ENCODE measurements around the gene AP5B1.
A peak's percentile ranks its signal among the peaks of the same experiment; 100 is the strongest.

The AP5B1 gene

GRCh38 chr11:65785319-65786007 lies 4.7 kb upstream of the AP5B1 start:
- TF ChIP-seq, protein P1, sequence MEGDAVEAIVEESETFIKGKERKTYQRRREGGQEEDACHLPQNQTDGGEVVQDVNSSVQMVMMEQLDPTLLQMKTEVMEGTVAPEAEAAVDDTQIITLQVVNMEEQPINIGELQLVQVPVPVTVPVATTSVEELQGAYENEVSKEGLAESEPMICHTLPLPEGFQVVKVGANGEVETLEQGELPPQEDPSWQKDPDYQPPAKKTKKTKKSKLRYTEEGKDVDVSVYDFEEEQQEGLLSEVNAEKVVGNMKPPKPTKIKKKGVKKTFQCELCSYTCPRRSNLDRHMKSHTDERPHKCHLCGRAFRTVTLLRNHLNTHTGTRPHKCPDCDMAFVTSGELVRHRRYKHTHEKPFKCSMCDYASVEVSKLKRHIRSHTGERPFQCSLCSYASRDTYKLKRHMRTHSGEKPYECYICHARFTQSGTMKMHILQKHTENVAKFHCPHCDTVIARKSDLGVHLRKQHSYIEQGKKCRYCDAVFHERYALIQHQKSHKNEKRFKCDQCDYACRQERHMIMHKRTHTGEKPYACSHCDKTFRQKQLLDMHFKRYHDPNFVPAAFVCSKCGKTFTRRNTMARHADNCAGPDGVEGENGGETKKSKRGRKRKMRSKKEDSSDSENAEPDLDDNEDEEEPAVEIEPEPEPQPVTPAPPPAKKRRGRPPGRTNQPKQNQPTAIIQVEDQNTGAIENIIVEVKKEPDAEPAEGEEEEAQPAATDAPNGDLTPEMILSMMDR (IDR thresholded peaks at IDR 0.05; ENCODE audit: control insufficient read depth, extremely low read depth, insufficient read depth) = no peak
- H3K4me3 ChIP-seq (ENCODE audit: low read depth, low read length) = no peak overlapping the region
- DNase-seq (ENCODE audit: low read depth) = no peak

DNA sequence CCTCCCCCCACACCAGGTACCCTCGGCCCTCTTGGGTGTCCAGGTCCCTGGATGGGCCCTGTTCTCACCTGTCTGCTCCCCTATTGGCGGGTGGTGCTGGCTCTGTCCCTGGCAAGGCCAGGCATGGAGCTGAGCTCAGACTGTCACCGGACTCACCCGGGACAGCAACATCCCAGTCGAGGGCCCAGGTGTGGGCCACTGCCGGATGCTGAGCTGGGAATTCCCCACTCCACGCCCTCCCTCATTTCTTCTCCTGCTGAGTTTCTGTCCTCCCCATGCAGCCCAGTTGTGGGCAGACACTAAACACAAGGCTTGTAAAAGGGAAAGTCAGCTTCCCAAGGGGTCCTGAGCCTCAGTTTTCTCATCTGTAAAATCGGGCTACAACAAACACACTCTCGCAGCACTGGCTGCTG lies 2.0 kb upstream of the AP5B1 start:
- DNase-seq (ENCODE audit: low read depth) = no peak

DNA sequence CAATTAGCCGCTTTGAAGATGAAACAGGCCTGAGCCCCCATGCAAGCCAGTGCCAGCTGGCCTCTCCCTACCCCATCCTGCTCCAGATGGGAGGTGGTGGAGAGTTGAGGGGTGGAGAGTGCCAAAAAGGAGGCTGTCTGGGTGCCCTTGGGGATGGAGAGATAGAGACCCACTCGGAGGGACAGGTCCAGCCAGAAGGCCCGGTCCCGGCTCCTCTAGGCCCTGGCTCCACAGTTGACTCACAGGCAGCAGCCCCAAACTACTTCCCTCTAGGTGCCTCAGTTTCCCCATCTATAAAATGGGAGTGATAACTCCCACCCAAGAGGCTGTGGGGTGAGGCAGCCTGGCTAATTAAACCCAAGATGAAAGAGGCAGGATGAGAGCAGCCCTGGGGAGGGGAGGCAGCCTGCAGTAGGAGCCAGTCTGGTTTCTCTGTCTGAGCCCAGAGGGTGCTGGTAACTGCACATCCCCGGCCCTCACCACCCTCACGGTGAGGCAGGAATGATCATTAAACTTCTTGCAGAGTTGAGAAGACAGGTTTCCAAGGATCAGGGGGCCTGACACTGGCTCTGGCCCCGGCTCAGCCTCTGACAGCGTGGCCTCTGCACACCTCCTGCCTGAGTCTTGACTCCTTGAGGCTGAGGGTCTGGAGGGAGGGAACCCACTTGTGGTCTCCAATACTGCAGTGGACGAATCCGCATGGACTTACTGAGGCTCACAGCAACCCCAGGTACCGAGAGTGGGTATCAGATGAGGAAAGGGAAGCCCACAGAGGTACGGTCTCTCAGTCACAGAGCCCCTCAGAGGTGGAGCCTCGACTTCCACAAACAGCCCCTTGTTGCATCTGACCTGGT lies 1.4 kb upstream of the AP5B1 start:
- no peak overlapping the region for H3K4me3 ChIP-seq (ENCODE audit: low read depth, low read length)
- no peak for DNase-seq (ENCODE audit: low read depth)
- TF ChIP-seq, protein P1 (IDR thresholded peaks at IDR 0.05; ENCODE audit: control insufficient read depth, extremely low read depth, insufficient read depth) = no peak

More for the DNA sequence above, 2.0 kb upstream of the AP5B1 start:
- H3K4me3 ChIP-seq (ENCODE audit: low read depth, low read length) = no peak overlapping the region
- TF ChIP-seq, protein P1 (IDR thresholded peaks at IDR 0.05; ENCODE audit: control insufficient read depth, extremely low read depth, insufficient read depth) = no peak

DNA sequence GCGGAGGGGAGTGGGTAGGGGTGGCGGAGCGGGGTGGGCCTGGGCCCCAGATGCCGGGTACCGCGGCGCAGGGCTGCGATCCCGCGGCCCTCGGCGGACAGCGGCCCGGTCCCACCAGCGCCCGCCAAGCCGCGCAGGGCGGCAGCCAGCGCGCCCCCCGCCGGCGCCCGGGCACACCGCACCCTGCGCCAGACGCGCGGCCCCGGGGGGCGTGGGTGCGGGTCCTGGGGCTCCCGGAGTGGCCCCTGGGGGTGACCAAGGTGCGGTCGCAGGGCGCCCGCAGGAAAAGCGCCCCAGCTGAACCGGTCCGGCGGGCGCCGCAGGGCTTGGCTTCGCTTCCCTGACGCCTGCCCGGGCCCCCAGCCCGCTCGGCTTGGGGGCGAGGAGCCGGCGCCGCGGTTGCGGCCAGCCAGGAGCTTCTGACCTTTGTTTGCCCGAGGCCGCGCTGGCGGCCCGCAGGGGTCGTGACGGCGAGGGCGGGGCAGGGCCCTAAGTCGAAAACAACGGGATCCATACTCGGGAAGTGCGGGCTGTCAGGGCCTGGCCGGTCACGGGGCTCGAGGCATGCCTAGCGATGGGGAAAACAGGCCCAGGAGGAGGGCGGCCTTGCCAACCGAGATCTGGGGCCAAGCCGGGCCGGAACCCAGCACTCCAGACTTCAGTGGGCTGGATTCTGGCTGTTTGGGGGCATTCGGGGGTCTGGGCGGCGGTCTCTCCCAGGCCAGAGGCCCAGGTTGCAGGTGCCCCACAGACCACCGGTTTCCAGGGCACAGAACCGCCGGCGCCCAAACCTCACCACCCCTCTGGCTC lies 581 bp upstream of the AP5B1 start:
- TF ChIP-seq, protein P1 (IDR thresholded peaks at IDR 0.05; ENCODE audit: control insufficient read depth, extremely low read depth, insufficient read depth) = peak; percentile 42
- no peak for DNase-seq (ENCODE audit: low read depth)
- H3K4me3 ChIP-seq (ENCODE audit: low read depth, low read length) = peak overlapping the region; percentile 82

DNA sequence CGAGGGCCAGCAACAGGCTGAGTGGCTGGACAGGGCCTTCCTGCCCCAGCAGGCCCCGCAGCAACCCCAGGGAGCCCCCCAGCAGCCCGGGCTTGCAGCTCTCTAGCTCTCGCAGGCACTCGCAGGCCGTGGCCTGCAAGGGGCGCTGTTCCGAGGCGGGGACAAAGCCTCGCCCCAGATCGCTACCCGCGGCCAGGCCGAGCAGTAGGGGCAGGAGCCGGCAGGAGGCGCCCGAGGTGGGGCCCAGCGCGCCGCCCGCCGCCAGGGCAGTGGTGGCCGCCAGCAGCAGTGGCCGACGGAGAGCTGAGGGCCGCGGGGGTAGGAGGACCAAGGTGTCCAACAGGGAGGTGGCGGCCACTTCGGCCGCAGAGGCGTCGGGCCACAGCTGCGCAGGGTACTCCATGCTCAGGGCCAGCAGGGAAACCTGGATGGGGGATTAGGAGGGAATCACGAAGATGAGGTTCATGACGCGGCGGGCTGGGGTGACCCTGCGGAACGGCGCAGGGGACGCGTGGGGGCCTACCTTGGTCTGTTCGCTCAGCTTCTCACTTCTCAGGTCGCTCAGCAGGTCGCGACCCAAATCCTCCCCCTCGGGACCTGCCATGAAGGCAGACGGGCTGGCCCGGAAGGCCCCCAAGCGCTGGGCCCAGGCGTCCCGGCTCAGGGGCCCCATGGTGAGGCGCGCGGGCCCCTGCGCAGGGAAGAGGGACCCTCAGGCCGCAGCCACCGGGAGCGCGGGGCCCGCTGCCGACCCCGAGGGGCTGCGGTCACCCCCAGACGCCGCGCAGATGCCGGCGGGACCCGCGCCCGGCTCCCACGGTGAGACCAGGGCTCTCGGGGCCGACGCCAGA lies 632 bp downstream of the AP5B1 start:
- peak overlapping the region; percentile 82 for H3K4me3 ChIP-seq (ENCODE audit: low read depth, low read length)
- no peak for DNase-seq (ENCODE audit: low read depth)
- TF ChIP-seq, protein P1 (IDR thresholded peaks at IDR 0.05; ENCODE audit: control insufficient read depth, extremely low read depth, insufficient read depth) = peak; percentile 96

GRCh38 chr11:65779669-65779918 lies 1.2 kb downstream of the AP5B1 start:
- peak overlapping the region; percentile 82 for H3K4me3 ChIP-seq (ENCODE audit: low read depth, low read length)
- TF ChIP-seq, protein P1 (IDR thresholded peaks at IDR 0.05; ENCODE audit: control insufficient read depth, extremely low read depth, insufficient read depth) = no peak
- DNase-seq (ENCODE audit: low read depth) = no peak
